Caco-2 (cell line): ENCODE data around the gene TMEM176B. TPM values are rescaled to one million over a fixed set of nuclear protein-coding genes. Genes with fewer than 3 reads are reported as not detected.

Experiments
- BruUV-seq: library from RNA; stranded (reverse); fragments of 400-500 nt; replicated peaks from 2 replicates; lab custom pipeline; 2021; lab: Mats Ljungman, UMichigan
- CTCF ChIA-PET: fragments of 300-600 bp; sonication (Branson Sonifier 250); formaldehyde crosslinking; loops from one replicate; lab custom pipeline; 2022; ENCODE audit warnings: antibody characterized with exemption; lab: Charles Lee
- POLR2A ChIA-PET: fragments of 300-600 bp; sonication (Branson Sonifier 250); formaldehyde crosslinking; loops from one replicate; lab custom pipeline; 2022; ENCODE audit warnings: antibody characterized with exemption; lab: Charles Lee
- DNase-seq, 2 experiments: peaks; one replicate each; pipeline versions ENCODE4 v3.0.0 to v3.0.0-alpha.2; 2020 to 2022
- H3K27me3 ChIP-seq: replicated peaks from 2 replicates; pipeline ENCODE4 v1.6.0; 2011; ENCODE audit warnings: low read length; ENCODE audit not compliant: control insufficient read depth, insufficient read depth
- H3K36me3 ChIP-seq: 2 replicates; pipeline ENCODE4 v1.5.1; 2011; ENCODE audit warnings: low read length; ENCODE audit not compliant: control insufficient read depth, insufficient read depth
- H3K4me1 ChIP-seq: fragments of 250-450 bp; sonication (Bioruptor Pico); 2 replicates; pipeline ENCODE4 v1.5.1; 2020; ENCODE audit warnings: mild to moderate bottlenecking
- H3K4me3 ChIP-seq: 2 replicates; pipeline ENCODE4 v1.5.1; 2011; ENCODE audit warnings: low read depth, mild to moderate bottlenecking, control low read depth, low read length
- H3K9me3 ChIP-seq: fragments of 250-450 bp; sonication (Bioruptor Pico); 2 replicates; pipeline ENCODE4 v1.5.1; 2020; ENCODE audit warnings: mild to moderate bottlenecking, moderate library complexity
- H3K27ac Mint-ChIP-seq: one replicate; pipeline ENCODE4 v1.8.0; 2022; ENCODE audit warnings: mixed read lengths; ENCODE audit not compliant: unreplicated experiment
- H3K27me3 Mint-ChIP-seq: one replicate; pipeline ENCODE4 v1.8.0; 2022; ENCODE audit warnings: mixed read lengths; ENCODE audit not compliant: insufficient read depth, unreplicated experiment
- H3K36me3 Mint-ChIP-seq: one replicate; pipeline ENCODE4 v1.8.0; 2022; ENCODE audit warnings: mild to moderate bottlenecking, mixed read lengths; ENCODE audit not compliant: insufficient read depth, unreplicated experiment
- H3K4me1 Mint-ChIP-seq: one replicate; pipeline ENCODE4 v1.8.0; 2022; ENCODE audit warnings: low read depth, mixed read lengths; ENCODE audit not compliant: unreplicated experiment
- H3K4me3 Mint-ChIP-seq: one replicate; pipeline ENCODE4 v1.8.0; 2022; ENCODE audit warnings: mild to moderate bottlenecking, moderate library complexity, mixed read lengths; ENCODE audit not compliant: unreplicated experiment
- H3K9me3 Mint-ChIP-seq: one replicate; pipeline ENCODE4 v1.8.0; 2022; ENCODE audit warnings: mixed read lengths; ENCODE audit not compliant: unreplicated experiment
- intact Hi-C: fragments of 100-400 bp; cut with micrococcal nuclease; formaldehyde crosslinking; loops from one replicate; pipeline ENCODE4 v1.10.0; 2022; ENCODE audit not compliant: unreplicated experiment
- total RNA-seq: library from RNA; stranded (reverse); gene quantifications from 2 replicates; pipeline ENCODE4 v1.2.3, GENCODE V29; 2022
- TF ChIP-seq, protein P1 (sequence below), 2 experiments: fragments of 200-600 bp in 1 of 2; IDR thresholded peaks; 1 replicate in 1 of 2; 2 replicates in 1 of 2; pipeline versions ENCODE4 v1.5.1 to v1.8.0; 2011 to 2022; ENCODE audit warnings: antibody characterized with exemption in 1 of 2, control low read depth in 1 of 2, inconsistent platforms in 1 of 2, low read depth in 1 of 2, low read length in 1 of 2, mild to moderate bottlenecking in 1 of 2, moderate library complexity in 1 of 2; ENCODE audit not compliant: insufficient read depth in 1 of 2, severe bottlenecking in 1 of 2, unreplicated experiment in 1 of 2

TMEM176B gene
- total RNA-seq, 1 experiment from 2014 or later = 35.8 TPM

DNA sequence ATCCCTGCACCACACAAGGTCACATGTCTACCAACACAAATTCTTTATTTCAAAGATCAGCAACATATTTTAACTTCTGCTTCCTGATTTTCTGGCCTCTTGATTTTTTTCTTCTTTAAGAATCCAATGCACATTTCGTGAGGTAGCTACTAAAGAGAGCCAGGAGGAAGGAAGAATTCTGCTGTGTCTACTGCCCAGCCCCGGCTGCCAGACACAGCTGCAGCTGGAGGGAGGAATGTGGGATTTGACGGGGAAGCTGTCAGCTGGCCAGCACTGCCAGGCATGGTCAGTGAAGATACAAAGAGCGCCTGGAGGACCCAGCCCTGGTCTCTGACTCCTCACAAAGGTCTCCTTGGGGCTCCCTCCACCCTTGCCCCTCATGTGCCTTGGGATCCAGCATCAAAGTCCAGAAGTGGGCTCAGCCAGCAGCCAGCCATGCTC lies 45.3 kb upstream of the TMEM176B start:
- H3K9me3 Mint-ChIP-seq = no peaks in the 10 kb centered on the region
- BruUV-seq = no TSS peak
- no peaks in the 10 kb centered on the region for H3K36me3 ChIP-seq
- POLR2A ChIA-PET = no interaction called here
- CTCF ChIA-PET = no interaction called here
- no peak for DNase-seq
- no peaks in the 10 kb centered on the region for H3K36me3 Mint-ChIP-seq
- H3K27me3 ChIP-seq = no peaks in the 10 kb centered on the region
- intact Hi-C loops = no loop called here
- no peaks in the 10 kb centered on the region for H3K4me1 Mint-ChIP-seq
- H3K27me3 Mint-ChIP-seq = no peaks in the 10 kb centered on the region
- H3K27ac Mint-ChIP-seq = no peak overlapping the region
- H3K4me1 ChIP-seq = no peaks in the 10 kb centered on the region
- no peak overlapping the region for H3K4me3 Mint-ChIP-seq
- H3K4me3 ChIP-seq = no peak overlapping the region
- TF ChIP-seq, protein P1, sequence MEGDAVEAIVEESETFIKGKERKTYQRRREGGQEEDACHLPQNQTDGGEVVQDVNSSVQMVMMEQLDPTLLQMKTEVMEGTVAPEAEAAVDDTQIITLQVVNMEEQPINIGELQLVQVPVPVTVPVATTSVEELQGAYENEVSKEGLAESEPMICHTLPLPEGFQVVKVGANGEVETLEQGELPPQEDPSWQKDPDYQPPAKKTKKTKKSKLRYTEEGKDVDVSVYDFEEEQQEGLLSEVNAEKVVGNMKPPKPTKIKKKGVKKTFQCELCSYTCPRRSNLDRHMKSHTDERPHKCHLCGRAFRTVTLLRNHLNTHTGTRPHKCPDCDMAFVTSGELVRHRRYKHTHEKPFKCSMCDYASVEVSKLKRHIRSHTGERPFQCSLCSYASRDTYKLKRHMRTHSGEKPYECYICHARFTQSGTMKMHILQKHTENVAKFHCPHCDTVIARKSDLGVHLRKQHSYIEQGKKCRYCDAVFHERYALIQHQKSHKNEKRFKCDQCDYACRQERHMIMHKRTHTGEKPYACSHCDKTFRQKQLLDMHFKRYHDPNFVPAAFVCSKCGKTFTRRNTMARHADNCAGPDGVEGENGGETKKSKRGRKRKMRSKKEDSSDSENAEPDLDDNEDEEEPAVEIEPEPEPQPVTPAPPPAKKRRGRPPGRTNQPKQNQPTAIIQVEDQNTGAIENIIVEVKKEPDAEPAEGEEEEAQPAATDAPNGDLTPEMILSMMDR (IDR thresholded peaks at IDR 0.05; ENCODE audit: insufficient read depth in 1 of 2, low read depth in 1 of 2, low read length in 1 of 2, severe bottlenecking in 1 of 2, unreplicated experiment in 1 of 2) = no peak
- H3K9me3 ChIP-seq = no peaks in the 10 kb centered on the region

DNA sequence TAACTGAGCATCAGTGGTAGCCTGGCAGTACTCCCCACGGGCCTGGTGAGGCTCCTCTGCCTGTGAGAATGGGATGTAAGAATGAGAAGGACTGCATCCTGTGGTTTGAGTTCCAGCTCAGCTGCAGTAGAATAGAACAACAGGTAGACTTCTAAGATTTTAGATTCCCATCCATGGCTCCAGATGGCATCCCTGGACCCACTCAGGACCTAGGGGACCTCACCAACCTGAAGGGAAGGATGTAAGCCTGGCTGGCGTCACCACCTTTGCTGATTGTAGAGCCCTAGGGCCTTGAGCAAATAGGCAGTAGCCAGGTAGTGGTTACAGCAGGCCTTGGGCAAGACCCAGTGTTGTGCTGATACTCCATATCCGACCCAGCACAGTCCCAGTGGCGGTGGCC lies 42.6 kb upstream of the TMEM176B start:
- H3K27ac Mint-ChIP-seq = no peak overlapping the region
- BruUV-seq = no TSS peak
- no peak overlapping the region for H3K4me3 Mint-ChIP-seq
- no peak overlapping the region for H3K4me3 ChIP-seq
- intact Hi-C loops = no loop called here
- CTCF ChIA-PET = no interaction called here
- POLR2A ChIA-PET = no interaction called here
- H3K36me3 Mint-ChIP-seq = no peaks in the 10 kb centered on the region
- TF ChIP-seq, protein P1 (IDR thresholded peaks at IDR 0.05; ENCODE audit: insufficient read depth in 1 of 2, low read depth in 1 of 2, low read length in 1 of 2, severe bottlenecking in 1 of 2, unreplicated experiment in 1 of 2) = no peak
- no peaks in the 10 kb centered on the region for H3K9me3 Mint-ChIP-seq
- no peaks in the 10 kb centered on the region for H3K4me1 ChIP-seq
- no peak for DNase-seq
- no peaks in the 10 kb centered on the region for H3K4me1 Mint-ChIP-seq
- H3K27me3 Mint-ChIP-seq = no peaks in the 10 kb centered on the region
- H3K27me3 ChIP-seq = no peaks in the 10 kb centered on the region
- H3K9me3 ChIP-seq = no peaks in the 10 kb centered on the region
- no peaks in the 10 kb centered on the region for H3K36me3 ChIP-seq

DNA sequence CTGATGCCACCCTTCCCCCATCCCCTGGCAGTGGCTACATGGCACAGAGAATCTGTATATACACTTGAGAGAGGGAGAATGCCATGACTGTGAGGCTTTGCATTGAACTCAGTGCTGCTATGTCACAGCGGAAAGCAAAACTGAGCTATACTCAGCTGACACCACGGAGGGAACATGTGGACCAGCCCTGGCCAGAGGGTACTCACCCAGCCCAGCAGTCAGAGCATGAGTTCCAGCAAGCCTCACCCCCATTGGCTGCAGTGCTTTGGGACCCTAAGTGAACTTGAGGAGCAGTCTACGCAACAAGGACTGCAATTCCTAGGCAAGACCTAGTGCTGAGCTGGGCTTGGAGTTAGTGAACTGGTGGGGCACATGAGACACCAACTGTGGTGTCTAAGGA lies 41.9 kb upstream of the TMEM176B start:
- BruUV-seq = no TSS peak
- H3K36me3 ChIP-seq = no peaks in the 10 kb centered on the region
- ChIA-PET POLR2A (no interaction called here), CTCF (no interaction called here)
- H3K27me3 ChIP-seq = no peaks in the 10 kb centered on the region
- DNase-seq = no peak
- no peak overlapping the region for H3K27ac Mint-ChIP-seq
- intact Hi-C loops = no loop called here
- no peaks in the 10 kb centered on the region for H3K4me1 Mint-ChIP-seq
- no peaks in the 10 kb centered on the region for H3K36me3 Mint-ChIP-seq
- H3K4me3 Mint-ChIP-seq = no peak overlapping the region
- no peak overlapping the region for H3K4me3 ChIP-seq
- no peaks in the 10 kb centered on the region for H3K9me3 ChIP-seq
- TF ChIP-seq, protein P1 (IDR thresholded peaks at IDR 0.05; ENCODE audit: insufficient read depth in 1 of 2, low read depth in 1 of 2, low read length in 1 of 2, severe bottlenecking in 1 of 2, unreplicated experiment in 1 of 2) = no peak
- H3K4me1 ChIP-seq = no peaks in the 10 kb centered on the region
- no peaks in the 10 kb centered on the region for H3K27me3 Mint-ChIP-seq
- no peaks in the 10 kb centered on the region for H3K9me3 Mint-ChIP-seq
